MM.1S (cell line): Measurements from ENCODE around the gene ARFGAP1.

Experiments
- EZH2phosphoT487 ChIP-seq: fragments of 300-600 bp; sonication (generic); IDR thresholded peaks from 2 replicates; pipeline ENCODE4 v1.6.1; 2018; ENCODE audit warnings: antibody characterized with exemption, low read length
- TF ChIP-seq, protein P1 (sequence below): fragments of 300-600 bp; sonication (generic); IDR thresholded peaks from 2 replicates; pipeline ENCODE4 v1.5.1; 2016; ENCODE audit warnings: antibody characterized with exemption, low read length, mixed read lengths

DNA sequence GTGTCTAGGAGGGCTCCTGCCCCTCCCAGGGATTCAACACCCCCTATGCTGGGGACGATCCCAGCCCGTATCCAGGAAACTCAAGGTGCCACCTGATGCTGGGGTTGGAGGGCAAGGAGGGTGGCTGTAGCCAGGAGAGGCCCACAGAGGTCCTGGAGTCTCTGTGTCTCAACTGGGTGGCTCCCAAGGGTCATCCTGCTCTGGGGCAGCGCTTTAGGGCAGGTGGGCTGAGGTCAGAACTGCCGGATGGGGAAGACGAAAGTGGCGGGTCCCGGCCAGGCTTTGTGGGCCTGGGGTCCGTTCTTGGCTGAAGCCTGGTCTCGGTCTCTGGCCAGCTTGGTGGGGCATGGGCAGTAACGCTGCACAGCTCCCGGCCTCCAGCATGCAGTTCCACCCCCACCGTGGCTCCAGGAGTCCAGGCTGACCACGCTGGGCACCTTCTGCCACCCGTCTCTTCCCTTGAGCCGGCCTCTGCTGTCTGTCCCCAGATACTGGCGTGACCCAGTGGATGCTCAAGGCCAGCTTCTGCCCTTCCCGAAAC is 17.6 kb downstream of the ARFGAP1 start:
- TF ChIP-seq, protein P1, sequence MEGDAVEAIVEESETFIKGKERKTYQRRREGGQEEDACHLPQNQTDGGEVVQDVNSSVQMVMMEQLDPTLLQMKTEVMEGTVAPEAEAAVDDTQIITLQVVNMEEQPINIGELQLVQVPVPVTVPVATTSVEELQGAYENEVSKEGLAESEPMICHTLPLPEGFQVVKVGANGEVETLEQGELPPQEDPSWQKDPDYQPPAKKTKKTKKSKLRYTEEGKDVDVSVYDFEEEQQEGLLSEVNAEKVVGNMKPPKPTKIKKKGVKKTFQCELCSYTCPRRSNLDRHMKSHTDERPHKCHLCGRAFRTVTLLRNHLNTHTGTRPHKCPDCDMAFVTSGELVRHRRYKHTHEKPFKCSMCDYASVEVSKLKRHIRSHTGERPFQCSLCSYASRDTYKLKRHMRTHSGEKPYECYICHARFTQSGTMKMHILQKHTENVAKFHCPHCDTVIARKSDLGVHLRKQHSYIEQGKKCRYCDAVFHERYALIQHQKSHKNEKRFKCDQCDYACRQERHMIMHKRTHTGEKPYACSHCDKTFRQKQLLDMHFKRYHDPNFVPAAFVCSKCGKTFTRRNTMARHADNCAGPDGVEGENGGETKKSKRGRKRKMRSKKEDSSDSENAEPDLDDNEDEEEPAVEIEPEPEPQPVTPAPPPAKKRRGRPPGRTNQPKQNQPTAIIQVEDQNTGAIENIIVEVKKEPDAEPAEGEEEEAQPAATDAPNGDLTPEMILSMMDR, result no peak
- TF ChIP-seq EZH2phosphoT487, result no peak
